Activated T-helper 1 cell treated with Interleukin-2 at 50 U/mL for 16 hours (primary cell): ENCODE data around the gene DGAT2.
"Not testable (repeated sequence)": the region's sequence is repeated elsewhere in the genome, so short reads cannot be mapped to it uniquely, and the experiment has no call there.

ENCODE experiments used
- DNase-seq: peaks from one replicate; pipeline ENCODE4 v3.0.0-alpha.2; 2020; ENCODE audit warnings: low read depth

DGAT2 gene, protein sequence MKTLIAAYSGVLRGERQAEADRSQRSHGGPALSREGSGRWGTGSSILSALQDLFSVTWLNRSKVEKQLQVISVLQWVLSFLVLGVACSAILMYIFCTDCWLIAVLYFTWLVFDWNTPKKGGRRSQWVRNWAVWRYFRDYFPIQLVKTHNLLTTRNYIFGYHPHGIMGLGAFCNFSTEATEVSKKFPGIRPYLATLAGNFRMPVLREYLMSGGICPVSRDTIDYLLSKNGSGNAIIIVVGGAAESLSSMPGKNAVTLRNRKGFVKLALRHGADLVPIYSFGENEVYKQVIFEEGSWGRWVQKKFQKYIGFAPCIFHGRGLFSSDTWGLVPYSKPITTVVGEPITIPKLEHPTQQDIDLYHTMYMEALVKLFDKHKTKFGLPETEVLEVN

DNA sequence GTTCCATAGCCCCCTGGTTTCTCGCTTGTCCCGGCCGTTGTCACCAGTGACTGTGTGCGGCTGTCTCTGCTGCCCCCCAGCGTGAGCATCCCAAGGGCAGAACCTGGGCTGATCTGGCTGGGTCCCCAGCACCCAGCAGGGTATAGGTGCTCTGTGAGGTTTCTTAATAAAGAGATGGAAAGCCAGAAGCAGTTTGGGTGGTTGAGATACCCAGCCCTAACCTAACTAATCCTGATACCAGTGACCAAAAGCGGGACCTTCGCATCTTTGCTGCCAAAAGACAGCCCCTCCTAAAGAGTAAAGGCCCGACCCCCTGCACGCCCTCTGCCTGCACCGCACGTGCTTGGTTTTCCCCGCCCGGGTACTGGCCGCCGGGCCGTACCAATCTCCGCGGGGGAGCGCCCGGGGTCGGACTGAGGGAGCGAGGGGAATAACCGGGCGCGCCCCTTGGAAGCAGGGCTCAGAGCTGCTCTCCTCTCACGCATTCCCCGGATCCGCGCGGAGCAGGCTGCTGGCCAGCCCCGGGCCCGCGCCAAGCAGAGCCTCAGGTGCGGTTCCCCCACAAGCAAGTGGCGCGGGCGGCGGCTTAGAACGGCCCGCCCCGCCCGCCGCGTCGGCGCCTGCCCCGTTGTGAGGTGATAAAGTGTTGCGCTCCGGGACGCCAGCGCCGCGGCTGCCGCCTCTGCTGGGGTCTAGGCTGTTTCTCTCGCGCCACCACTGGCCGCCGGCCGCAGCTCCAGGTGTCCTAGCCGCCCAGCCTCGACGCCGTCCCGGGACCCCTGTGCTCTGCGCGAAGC, at the start of gene DGAT2:
TSS of gene DGAT2 (plus strand) at position 667 of the 797 bp plus-strand sequence. CDS start 214 bp downstream, outside the sequence.
- DNase-seq: peak; percentile 48

DNA sequence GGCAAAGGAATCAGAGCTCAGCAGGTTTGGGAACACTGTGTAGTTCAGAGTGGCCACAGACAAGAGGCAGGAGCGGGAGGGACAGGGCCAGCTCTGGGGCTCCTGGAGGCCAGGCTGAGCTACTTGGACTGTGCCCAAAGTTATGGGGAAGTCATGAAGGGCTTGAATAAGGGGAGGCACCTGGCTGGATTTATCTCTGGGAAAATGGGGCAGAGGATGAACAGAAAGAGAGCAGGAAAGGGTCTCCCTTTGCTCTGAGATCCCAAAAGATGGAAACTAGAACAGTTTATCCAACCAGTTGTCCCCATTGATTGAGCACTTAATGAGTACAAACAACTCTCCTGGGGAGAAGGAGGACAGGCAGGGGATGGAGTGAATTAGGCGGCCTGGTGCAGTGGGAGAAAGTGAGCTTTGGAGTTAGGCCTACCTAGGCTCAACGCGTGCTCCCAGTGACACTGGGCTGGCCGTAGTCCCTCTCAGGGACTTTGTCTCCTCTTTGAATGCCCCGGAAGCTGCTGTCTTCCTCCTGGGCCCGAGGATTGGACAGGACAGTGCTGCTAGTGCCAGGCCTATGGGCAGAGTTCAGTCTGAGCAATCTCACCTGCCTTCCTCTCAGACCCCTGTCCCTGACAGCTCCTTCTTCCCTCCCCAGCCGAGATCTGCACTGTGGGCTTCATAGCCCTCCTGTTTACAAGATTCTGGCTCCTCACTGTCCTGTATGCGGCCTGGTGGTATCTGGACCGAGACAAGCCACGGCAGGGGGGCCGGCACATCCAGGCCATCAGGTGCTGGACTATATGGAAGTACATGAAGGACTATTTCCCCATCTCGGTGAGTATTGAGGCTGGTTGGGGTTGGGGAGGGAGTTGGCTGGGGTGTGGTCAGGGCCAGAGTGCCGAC, 49.0 kb upstream of the DGAT2 start:
- no peak for DNase-seq

DNA sequence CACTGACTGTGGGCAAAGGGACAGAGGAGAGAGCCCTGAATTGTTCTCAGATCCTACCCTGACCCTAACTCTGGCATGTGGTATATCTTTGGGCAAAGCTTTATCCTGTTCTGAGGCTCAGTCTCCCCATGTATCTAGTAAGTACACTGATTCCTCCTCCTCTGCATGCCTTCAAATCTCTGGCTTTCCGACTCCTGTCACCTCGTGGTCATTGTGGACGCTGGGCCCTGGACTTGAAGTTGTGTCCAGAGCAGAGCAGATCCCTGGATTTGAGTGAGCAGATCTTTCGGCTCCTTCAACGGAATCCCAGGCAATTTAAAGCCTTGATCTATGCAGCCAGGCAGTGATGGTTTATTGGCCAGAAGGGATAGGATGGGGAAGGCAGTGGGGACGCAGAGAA, 47.9 kb upstream of the DGAT2 start:
- no peak for DNase-seq

DNA sequence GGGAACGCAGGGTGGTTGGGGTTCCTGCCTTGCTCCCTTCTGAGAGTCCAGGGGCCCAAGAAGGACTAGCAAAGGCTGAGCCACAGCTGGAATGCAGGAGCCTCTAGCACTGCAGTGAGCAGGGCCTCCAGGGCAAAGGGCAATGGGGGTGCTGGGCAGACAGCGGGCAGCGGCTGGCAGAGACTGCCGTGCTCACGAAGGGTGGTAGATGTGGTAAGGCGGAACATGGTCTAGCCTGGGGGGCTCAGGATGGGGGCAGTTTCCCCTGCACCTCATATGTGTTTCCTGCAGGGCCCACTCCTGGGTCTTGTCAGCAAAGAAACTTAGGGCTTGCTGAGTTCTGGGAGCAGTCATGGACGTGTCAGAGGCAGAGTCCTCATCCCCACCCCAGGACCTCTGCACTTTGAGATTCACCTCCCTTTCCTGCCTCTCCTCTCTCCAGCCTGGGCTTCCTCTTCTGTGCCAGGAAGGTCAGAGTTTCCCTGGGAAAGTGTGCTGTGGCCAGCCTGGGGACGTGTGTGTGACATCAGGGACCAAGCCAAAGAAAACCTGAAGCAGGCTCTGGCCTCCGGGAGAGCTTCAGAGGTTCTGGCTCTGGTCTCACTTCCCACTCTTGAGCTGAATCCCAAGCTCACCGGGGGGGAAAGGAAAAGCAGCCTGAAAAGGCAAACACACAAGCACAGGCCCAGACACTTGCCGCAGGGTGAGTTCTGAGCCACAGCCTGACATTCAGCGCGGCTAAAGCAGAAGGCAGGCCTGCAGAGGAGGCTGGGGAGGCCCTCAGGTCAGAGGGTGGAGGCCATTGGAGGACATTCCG, 46.5 kb upstream of the DGAT2 start:
- DNase-seq: no peak

DNA sequence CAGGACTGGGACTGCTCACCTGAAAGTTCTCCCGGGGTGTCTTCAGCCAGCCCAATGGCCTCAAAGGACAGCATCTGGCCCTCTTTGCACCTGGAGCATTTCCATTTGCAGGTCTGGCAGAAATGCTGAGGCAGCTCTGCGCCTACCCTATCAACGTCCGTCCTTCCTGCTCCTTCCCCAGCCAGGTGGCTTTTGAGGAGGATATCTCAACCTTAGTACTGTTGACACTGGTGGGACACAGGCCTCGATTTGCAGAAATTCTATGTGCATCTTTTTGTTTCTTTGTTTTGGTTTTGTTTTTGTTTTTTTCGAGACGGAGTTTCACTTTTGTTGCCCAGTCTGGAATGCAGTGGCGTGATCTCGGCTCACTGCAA, 45.9 kb upstream of the DGAT2 start:
- DNase-seq: no peak

DNA sequence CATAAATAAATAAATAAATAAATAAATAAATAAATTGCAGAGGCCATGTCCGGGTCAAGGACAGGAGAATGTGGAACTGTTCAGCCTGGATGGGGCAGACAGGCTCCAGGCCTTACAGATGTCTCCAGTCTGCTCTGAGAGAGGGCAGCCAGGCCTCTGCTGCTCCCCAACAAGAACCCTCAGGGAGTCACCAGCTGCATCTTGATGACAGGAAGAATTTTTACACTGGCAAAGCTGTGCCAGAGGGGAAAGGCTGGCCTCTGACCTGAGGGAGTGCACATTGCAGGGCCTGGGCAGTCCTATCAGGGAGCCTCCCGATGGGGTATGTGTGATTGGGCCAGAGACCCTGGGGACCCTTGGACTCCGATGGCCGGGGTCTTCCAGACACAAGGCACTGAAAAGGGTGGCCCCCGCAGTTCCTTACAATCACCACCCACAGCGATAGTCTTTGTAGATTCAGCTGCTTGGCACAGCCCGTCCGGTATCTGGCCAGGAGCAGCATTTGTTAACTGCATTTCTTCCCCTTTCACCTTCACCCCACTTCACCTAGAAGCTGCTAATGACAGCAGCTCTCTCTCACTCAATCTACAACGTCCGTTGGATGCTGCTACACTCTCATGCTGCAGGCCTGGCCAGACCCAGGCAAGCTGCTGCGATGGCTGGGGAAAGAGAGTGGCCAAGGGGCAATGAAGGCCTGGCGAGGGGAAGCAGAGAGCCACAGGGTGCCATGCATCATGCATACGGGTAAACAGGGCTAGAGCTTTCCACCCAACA, 42.8 kb upstream of the DGAT2 start:
- no peak for DNase-seq

DNA sequence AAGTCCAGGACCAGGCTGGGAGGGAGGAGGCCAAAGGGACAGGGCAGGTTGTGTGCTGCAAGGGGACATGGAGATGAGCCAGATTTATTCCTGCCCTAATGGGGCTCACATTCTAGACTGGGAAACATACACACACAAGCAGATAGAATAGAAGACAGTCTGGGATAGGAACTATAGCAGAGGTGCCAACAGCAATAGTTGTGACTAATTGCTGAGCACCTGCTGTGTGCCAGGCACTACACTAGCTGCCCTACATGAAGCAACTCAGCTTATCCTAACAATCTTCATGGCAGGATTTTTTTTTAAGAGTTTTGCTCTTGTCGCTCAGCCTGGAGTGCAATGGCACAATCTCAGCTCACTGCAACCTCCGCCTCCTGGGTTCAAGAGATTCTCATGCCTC, 39.6 kb upstream of the DGAT2 start:
- no peak for DNase-seq

DNA sequence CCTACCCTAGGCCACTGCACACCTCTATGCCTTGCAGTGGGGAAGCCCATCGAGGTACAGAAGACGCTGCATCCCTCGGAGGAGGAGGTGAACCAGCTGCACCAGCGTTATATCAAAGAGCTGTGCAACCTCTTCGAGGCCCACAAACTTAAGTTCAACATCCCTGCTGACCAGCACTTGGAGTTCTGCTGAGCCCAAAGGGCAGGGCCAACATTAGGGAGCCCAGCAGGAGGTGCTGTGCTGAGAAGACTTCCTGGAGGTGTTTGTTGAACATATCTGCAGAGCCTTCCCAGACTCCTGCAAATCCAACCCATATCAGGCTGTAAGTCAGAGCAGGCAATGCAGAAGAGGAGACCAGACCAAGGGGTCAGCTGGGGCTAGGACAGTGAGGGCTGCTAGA, 37.5 kb upstream of the DGAT2 start:
- DNase-seq: no peak

DNA sequence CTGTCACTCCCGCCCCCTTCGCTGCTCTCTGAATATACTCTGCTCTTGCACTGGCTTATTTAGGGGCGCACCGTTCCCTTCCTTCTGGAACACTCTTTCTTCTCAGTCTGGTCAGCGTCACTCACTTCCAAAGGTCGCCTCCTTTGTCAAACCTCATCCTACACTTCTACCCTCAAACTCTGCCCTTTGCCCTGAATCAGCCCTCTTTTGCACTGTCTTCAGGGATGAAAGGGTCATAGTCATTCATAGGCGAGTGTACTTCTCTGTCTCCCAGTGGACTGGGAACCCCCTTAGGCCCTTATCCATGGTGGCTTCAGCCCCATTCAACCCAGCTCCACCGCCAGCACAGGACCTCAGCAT, 35.5 kb upstream of the DGAT2 start:
- no peak for DNase-seq

DNA sequence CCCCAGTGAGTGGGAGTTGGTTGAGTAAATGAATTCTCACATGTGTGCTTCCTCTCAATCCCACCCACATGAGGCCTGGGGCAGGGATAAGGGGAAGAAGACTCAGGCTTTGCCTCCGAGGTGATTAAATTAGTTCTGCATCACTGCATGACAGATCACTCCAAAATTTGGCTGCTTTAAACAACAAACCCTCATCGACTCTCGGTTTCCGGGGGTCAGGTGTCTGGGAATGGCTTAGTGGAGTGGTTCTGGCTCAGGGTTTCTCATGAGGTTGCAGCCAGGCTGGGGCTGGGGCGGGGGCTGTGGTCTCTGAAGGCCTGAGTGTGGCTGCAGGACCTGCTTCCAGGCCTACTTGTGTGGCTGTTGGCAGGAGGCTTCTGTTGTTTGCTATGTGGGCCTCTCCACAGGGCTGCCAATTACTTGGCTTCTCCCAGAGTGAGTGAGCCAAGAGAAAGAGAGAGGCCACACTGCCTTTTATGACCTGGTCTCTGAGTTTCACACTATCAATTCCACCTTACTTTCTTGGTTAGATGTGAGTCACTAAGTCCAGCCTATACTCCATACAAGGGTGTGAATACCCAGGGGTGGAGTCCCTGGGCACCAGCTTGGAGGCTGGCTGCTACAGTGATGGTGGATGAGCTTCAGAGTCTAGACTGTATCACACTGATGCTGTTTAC, 35.0 kb upstream of the DGAT2 start:
- no peak for DNase-seq

DNA sequence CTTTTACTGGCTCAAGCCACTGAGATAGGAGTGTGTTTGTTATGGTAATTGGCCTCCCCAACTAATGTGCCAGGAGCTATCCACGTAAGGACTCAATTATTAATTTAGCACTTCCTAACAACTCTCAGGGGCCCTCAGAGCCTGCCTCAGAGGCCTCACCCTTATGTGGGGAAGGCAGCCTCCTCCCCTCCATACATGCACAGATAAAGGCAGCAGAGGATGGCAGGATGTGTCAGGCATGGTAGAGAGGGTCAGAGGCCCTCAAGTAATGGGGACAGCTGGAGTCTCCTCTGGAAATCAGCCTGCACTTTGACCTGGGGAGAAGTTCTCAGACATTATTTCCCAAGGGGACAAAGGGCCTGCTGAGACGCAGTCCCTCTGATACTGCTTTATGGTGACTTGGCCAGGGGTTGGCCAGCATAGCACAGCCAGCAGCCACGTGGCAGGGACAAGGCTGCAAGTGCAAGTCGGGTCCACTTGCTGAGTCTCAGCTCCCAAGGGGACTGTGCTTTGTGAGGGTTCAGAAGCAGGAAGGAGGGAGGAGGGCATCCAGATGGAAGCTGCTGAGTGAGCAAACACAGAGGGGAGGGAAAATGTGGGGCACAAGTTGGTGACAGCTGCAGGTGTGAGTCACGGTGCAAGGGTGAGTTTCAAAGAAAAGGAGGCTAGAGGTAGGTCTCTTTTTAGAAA, 33.9 kb upstream of the DGAT2 start:
- DNase-seq: no peak

DNA sequence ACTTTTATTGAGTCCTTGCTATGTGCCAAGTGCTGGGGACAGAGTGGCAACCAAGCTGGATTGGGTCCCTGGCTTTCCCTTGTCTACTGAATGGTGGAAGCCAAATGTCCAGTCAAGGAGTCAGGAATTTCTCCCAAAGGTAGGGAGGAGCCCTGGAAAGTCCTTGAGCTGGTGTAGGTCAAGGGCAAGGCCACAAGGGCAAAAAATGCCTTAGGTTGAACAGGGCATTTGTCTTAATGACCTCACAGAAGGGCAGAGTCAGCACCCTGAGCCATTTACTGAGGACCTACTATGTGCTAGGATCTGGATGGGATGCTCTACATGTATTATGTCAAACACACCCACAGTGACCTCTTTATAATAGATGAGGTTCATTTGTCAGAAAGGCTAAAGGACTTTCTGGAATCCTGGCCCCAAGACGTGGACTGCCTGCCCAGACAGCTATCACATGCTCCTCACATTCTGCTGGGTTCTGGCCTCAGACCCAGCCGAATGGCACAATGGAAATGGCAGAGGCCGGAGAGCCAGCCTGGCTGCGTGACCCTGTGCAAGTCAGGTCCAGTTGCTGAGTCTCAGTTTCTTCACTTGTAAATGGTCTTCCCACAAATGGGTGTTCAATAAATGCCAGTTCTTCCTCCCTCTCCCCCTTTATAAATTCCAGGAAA, 33.3 kb upstream of the DGAT2 start:
- no peak for DNase-seq

DNA sequence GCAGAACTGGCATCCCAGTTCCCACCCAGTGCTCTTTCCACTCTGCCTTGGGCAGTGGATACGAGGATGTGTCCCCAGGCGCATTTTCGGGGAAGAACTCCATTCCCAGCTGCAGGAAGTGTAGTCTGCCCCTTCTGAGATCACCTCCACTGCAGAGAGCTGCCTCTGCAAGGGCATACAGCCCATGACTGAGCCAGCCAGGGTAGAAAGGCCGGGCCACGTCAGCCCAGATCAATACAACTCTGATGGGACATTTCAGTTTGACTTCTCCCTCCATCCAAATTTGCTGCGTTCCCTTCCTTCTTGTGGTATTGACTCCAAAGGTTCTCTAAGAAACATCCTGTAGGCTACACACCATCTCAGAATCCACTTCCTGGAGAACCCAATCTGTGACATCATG, 31.3 kb upstream of the DGAT2 start:
- DNase-seq: no peak

DNA sequence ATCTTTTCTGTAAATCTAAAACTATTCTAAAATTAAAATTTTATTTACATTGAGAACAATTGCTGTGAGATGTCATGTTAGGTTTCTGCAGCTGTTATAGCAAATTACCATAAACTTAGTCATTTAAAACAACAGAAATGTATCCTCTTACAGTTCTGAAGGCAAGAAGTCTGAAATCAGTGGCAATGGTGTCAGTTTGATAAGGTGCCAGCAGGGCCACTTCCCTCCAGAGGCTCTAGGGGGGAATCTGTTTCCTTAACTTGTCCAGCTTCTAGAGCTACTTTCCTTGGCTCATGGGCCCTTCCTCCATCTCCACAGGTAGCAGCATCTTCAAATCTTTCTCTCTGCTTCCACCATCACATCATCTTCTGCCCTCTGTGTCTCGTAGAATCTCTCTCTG, 27.9 kb upstream of the DGAT2 start:
- no peak for DNase-seq

DNA sequence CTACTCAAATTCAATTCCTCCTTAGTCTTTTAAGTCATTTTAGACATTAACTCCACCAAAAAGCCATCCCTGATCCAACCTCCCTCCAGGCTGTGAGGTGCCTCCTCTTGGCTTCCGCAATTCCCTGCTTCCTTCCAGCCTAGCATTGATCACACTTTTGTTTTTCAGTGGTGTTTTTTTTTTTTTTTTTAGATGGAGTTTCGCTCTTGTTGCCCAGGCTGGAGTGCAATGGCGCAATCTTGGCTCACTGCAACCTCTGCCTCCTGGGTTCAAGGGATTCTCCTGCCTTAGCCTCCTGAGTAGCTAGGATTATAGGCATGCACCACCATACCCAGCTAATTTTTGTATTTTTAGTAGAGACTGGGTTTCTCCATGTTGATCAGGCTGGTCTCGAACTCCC, 25.4 kb upstream of the DGAT2 start:
- not testable (repeated sequence) for DNase-seq

DNA sequence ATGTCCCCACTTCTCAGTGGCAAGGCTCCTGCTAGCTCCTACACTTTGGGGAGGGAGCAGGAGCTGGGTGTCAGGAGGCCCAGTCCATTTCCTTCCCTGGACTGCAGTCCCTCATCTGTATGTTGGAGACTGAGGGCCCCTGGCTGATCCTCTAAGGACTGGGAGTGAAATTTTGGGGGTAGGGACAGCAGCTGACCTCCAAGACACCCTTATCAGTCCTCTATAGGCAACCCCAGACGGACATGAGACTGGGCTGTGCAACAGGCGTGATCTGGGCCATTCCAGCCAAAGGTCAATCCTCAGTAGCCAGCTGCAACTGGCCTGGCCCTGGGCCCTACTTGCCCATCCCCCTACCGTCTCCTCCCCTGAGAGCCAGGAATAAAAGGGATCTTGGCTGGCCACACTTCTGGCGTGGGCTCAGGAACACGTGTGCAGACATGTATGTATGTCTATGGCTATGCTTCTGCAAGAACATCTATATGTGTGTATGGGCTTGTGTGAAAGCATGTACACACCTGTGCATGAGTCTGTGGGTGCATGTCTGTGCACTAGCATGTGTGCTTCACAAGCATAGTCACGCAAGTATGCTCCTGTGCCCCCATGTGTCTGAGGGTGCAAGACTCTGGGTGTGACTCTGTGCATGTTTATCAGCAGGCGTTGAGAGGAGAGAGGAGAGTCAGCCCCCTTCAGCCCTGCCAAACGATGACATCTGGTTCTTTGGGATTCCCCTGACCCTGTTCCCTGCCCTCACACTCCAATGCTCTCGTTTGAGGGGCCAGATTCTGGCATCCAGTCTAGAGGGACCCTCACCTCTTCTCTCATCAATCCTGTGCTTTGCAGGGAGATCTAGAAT, 24.6 kb upstream of the DGAT2 start:
- no peak for DNase-seq

DNA sequence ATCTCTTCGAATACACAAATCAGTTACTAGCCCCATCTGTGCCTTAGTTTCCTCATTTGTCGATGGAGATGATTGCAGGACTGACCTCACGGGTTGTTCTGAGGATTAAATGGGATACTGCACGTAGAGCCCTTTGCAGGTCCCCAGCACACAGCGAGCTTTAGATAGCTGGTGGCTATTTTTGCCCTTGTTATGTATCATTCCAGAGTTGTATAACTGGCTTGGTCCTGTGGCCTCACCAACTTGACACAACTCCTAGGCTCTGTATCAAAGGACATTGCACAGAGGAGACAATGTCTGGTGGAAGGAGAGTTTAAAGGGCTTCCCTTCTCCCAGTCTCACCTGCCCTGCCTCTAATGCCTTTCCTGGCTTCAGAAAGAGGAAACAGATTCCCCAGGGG, 22.8 kb upstream of the DGAT2 start:
- DNase-seq: no peak

DNA sequence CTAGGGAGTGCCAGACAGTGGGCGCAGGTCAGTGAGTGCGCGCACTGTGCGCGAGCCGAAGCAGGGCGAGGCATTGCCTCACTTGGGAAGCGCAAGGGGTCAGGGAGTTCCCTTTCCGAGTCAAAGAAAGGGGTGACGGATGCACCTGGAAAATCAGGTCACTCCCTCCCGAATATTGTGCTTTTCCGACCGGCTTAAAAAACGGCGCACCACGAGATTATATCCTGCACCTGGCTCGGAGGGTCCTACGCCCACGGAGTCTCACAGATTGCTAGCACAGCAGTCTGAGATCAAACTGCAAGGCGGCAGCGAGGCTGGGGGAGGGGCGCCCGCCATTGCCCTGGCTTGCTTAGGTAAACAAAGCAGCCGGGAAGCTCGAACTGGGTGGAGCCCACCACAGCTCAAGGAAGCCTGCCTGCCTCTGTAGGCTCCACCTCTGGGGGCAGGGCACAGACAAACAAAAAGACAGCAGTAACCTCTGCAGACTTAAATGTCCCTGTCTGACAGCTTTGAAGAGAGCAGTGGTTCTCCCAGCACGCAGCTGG, 19.8 kb upstream of the DGAT2 start:
- not testable (repeated sequence) for DNase-seq
